HL-60 (cell line): ENCODE results near the gene CYP4F3.

ENCODE experiments used
- CTCF ChIP-seq: IDR thresholded peaks from one replicate; pipeline ENCODE4 v1.5.1; 2011; ENCODE audit warnings: low read length, control low read depth, inconsistent platforms; ENCODE audit not compliant: insufficient read depth
- GABPA ChIP-seq: IDR thresholded peaks from 2 replicates; pipeline ENCODE4 v1.6.1; 2012; ENCODE audit warnings: low read depth
- POLR2AphosphoS5 ChIP-seq: IDR thresholded peaks from 2 replicates; pipeline ENCODE4 v1.6.1; 2012; ENCODE audit warnings: low read depth
- REST ChIP-seq: IDR thresholded peaks from 2 replicates; pipeline ENCODE4 v1.6.1; 2012; ENCODE audit warnings: low read depth; ENCODE audit not compliant: insufficient replicate concordance

DNA sequence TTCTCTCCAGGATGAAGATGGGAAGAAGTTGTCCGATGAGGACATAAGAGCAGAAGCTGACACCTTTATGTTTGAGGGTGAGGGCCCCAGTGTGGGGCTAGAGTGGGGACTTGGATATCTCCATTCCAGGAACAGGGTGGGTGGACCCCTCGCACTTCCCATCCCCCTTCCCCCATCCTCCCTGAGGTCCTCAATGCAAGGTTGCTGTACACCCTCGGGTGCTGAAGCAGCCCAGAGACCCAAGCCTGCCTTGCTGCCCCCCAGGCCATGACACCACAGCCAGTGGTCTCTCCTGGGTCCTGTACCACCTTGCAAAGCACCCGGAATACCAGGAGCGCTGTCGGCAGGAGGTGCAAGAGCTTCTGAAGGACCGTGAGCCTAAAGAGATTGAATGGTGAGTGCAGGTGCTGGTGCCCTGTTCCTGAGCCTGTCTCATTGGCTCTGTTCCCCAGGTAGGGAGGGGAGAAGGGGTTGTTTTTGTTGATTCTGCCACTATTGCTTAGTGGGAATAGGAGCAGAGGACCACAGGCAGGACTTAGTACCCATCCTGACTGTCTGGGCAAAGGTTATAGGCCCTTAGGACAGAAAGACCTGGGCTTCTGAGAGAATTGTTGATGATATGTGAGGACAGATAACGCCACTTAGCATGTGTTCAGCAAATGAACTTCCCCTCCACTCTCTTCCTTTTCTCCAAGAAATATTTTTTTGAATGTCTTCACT lies 12.0 kb downstream of the CYP4F3 start:
- TF ChIP-seq CTCF: no peak
- TF ChIP-seq POLR2AphosphoS5: no peak
- no peak for TF ChIP-seq GABPA
- TF ChIP-seq REST: peak; percentile 84
